Measurements from ENCODE around the gene ZFP30. TPM values are rescaled to one million over a fixed set of nuclear protein-coding genes. Genes with fewer than 3 reads are reported as not detected.
"Not testable (repeated sequence)": the region's sequence is repeated elsewhere in the genome, so short reads cannot be mapped to it uniquely, and the experiment has no call there.

ZFP30 gene
- total and polyA plus RNA-seq, 2 experiments from 2014 or later, result 4.3 to 19.3 TPM

DNA sequence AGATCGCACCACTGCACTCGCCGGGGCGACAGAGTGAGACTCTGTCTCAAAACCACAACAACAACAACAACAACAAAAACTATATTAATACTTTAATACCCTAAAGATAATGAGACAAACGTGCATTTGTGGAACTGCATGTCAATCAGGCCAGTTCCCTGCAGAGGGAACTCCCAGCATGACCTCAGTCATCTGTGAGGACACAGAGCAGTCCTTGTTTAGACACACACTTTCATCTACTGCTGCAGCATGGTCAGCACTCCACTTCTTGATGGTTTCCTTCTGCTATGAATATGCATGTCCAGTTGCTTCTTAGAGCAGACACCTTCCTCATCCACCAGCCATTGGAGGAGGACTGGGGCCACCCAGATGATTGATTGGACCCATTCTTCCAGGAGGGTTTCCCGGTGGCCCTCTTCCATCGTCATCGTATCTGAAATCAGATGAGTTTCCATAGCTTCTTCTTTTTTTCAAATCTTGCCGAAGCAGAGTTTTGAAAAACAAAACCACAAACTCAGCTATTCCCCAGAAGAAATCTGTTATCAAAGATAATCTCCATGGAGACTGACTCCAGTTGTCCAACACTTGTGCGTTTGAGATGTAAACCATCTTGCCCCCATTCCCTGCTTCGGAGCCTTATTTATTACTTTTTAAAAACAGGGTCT lies 37.8 kb upstream of the ZFP30 start:
- Histone ChIP-seq H3K36me3 (ENCODE audit: low read depth) (0 out of 2 replicates have a peak, but pooled peaks cover 6% of the 10 kb centered on the region), H3F3A (ENCODE audit: insufficient read depth) (no peaks in the 10 kb centered on the region), H3K4me3 (no peak overlapping the region), H4K20me1 (ENCODE audit: insufficient read depth) (no peaks in the 10 kb centered on the region), H3K9me2 (ENCODE audit: insufficient read depth) (no peaks in the 10 kb centered on the region), H3K27ac (no peak overlapping the region), H3K4me1 (ENCODE audit: insufficient read depth) (no peaks in the 10 kb centered on the region), H2AFZ (peak overlapping the region; percentile 92), H3K9me3 (ENCODE audit: low read depth) (no peaks in the 10 kb centered on the region), H3K4me2 (ENCODE audit: unreplicated experiment) (no peak overlapping the region), H3K9ac (no peak overlapping the region), H3K79me2 (ENCODE audit: insufficient read depth) (no peaks in the 10 kb centered on the region), H3K27me3 (replicated peaks; ENCODE audit: insufficient read depth) (no peaks in the 10 kb centered on the region)
- WGBS, 2 experiments (ENCODE audit: low coverage in 1 of 2, low lambda C conversion rate in 2 of 2, missing lambda C conversion rate in 2 of 2), result 61 to 62% methylated on average over 11 of the region's 11 CpGs
- in situ Hi-C loops (cut with MboI), result no loop called here
- peak; percentile 6 for DNase-seq
- no peak for TF ChIP-seq EZH2phosphoT487 (IDR thresholded peaks at IDR 0.05; ENCODE audit: insufficient read depth, low read depth)
- no peak for TF ChIP-seq EZH2 (IDR thresholded peaks at IDR 0.05; ENCODE audit: insufficient read depth, poor library complexity, severe bottlenecking)

- Histone ChIP-seq H3K4me1 (ENCODE audit: insufficient read depth) (no peaks in the 10 kb centered on the region), H3K27ac (peak overlapping the region; percentile 65), H2AFZ (peak overlapping the region; percentile 92), H4K20me1 (ENCODE audit: insufficient read depth) (no peaks in the 10 kb centered on the region), H3K4me3 (peak overlapping the region; percentile 83), H3K9me3 (ENCODE audit: low read depth) (no peaks in the 10 kb centered on the region), H3K27me3 (replicated peaks; ENCODE audit: insufficient read depth) (no peaks in the 10 kb centered on the region), H3K9ac (peak overlapping the region; percentile 83), H3K4me2 (ENCODE audit: unreplicated experiment) (peak overlapping the region; percentile 88), H3F3A (ENCODE audit: insufficient read depth) (no peaks in the 10 kb centered on the region), H3K9me2 (ENCODE audit: insufficient read depth) (no peaks in the 10 kb centered on the region), H3K79me2 (ENCODE audit: insufficient read depth) (no peaks in the 10 kb centered on the region), H3K36me3 (ENCODE audit: low read depth) (no peaks in the 10 kb centered on the region)
- no peak for TF ChIP-seq EZH2phosphoT487 (IDR thresholded peaks at IDR 0.05; ENCODE audit: insufficient read depth, low read depth)
- no peak for TF ChIP-seq EZH2 (IDR thresholded peaks at IDR 0.05; ENCODE audit: insufficient read depth, poor library complexity, severe bottlenecking)
- DNase-seq, result peak; percentile 94
- WGBS, 2 experiments (ENCODE audit: low coverage in 1 of 2, low lambda C conversion rate in 2 of 2, missing lambda C conversion rate in 2 of 2), result 1 to 3% methylated on average over 47 to 48 of the region's 48 CpGs
- in situ Hi-C loops (cut with MboI), result no loop called here
Observed at GRCh38 chr19:37691881-37692504, 36.7 kb upstream of the ZFP30 start.

GRCh38 chr19:37683520-37683919 lies 28.3 kb upstream of the ZFP30 start:
- no peak overlapping the region for H2AFZ ChIP-seq
- no peak overlapping the region for H3K4me3 ChIP-seq
- no peaks in the 10 kb centered on the region for H3K4me1 ChIP-seq (ENCODE audit: insufficient read depth)
- DNase-seq, result no peak
- no peaks in the 10 kb centered on the region for H3K9me3 ChIP-seq (ENCODE audit: low read depth)
- TF ChIP-seq EZH2 (IDR thresholded peaks at IDR 0.05; ENCODE audit: insufficient read depth, poor library complexity, severe bottlenecking) (no peak), EZH2phosphoT487 (IDR thresholded peaks at IDR 0.05; ENCODE audit: insufficient read depth, low read depth) (no peak)
- no peaks in the 10 kb centered on the region for H3K79me2 ChIP-seq (ENCODE audit: insufficient read depth)
- in situ Hi-C loops (cut with MboI), result no loop called here
- no peaks in the 10 kb centered on the region for H4K20me1 ChIP-seq (ENCODE audit: insufficient read depth)
- H3K4me2 ChIP-seq (ENCODE audit: unreplicated experiment), result no peak overlapping the region
- no peaks in the 10 kb centered on the region for H3F3A ChIP-seq (ENCODE audit: insufficient read depth)
- H3K9ac ChIP-seq, result no peak overlapping the region
- 38 to 45% methylated on average over 3 of the region's 3 CpGs for WGBS, 2 experiments (ENCODE audit: low coverage in 1 of 2, low lambda C conversion rate in 2 of 2, missing lambda C conversion rate in 2 of 2)
- H3K9me2 ChIP-seq (ENCODE audit: insufficient read depth), result no peaks in the 10 kb centered on the region
- H3K27me3 ChIP-seq (replicated peaks; ENCODE audit: insufficient read depth), result no peaks in the 10 kb centered on the region
- no peaks in the 10 kb centered on the region for H3K36me3 ChIP-seq (ENCODE audit: low read depth)
- H3K27ac ChIP-seq, result no peak overlapping the region

DNA sequence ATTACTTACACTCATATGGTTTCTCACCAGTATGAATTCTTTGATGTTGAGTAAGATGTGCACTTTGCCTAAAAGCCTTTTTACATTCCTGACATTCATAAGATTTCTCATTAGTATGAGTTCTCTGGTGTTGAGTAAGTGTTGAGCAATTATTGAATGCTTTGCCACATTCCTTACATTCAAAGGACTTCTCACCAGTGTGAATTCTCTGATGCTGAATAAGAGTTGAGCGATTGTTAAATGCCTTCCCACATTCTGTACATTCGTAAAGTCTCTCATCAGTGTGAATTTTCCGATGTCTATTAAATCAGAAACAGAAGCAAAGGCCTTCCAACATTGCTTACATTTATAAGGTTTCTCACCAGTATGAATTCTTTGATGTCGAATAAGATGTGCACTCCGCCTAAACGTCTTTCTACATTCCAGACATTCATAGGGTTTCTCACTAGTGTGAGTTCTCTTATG lies 14.2 kb upstream of the ZFP30 start:
- Histone ChIP-seq H3K4me1 (ENCODE audit: insufficient read depth) (no peaks in the 10 kb centered on the region), H3K4me3 (no peak overlapping the region), H3K9ac (no peak overlapping the region), H3F3A (ENCODE audit: insufficient read depth) (peaks cover 15% of the 10 kb centered on the region), H2AFZ (no peak overlapping the region), H3K9me3 (ENCODE audit: low read depth) (peaks cover 10% of the 10 kb centered on the region), H3K36me3 (ENCODE audit: low read depth) (no peaks in the 10 kb centered on the region), H3K79me2 (ENCODE audit: insufficient read depth) (no peaks in the 10 kb centered on the region), H4K20me1 (ENCODE audit: insufficient read depth) (no peaks in the 10 kb centered on the region), H3K4me2 (ENCODE audit: unreplicated experiment) (no peak overlapping the region), H3K9me2 (ENCODE audit: insufficient read depth) (no peaks in the 10 kb centered on the region), H3K27ac (no peak overlapping the region), H3K27me3 (replicated peaks; ENCODE audit: insufficient read depth) (no peaks in the 10 kb centered on the region)
- in situ Hi-C loops (cut with MboI), result no loop called here
- 71% methylated on average over 6 of the region's 6 CpGs for WGBS, 2 experiments (ENCODE audit: low coverage in 1 of 2, low lambda C conversion rate in 2 of 2, missing lambda C conversion rate in 2 of 2)
- DNase-seq, result no peak
- TF ChIP-seq EZH2phosphoT487 (IDR thresholded peaks at IDR 0.05; ENCODE audit: insufficient read depth, low read depth) (no peak), EZH2 (IDR thresholded peaks at IDR 0.05; ENCODE audit: insufficient read depth, poor library complexity, severe bottlenecking) (no peak)

DNA sequence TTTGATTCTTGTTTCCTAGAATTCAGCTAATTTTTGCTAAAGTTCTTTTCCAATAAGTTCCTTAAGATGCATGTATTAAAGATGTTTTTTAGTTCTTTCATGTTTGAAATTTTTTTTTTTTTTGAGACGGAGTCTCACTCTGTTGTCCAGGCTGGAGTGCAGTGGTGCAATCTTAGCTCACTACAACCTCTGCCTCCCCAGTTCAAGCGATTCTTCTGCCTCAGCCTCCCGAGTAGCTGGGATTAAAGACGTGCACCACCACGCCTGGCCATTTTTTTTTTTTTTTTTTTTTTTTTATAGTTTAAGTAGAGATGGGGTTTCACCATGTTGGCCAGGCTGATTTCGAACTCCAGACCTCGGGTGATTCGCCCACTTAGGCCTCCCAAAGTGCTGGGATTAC lies 1.9 kb upstream of the ZFP30 start:
- Histone ChIP-seq H3K79me2 (ENCODE audit: insufficient read depth) (peaks cover 28% of the 10 kb centered on the region), H3K4me1 (ENCODE audit: insufficient read depth) (peaks cover 13% of the 10 kb centered on the region), H3F3A (ENCODE audit: insufficient read depth) (peaks cover 15% of the 10 kb centered on the region)
- H4K20me1 ChIP-seq (ENCODE audit: insufficient read depth); H3K9me3 ChIP-seq (ENCODE audit: low read depth); in situ Hi-C loops (cut with MboI); H3K27me3 ChIP-seq (replicated peaks; ENCODE audit: insufficient read depth); H3K4me3 ChIP-seq; H3K9me2 ChIP-seq (ENCODE audit: insufficient read depth); H3K27ac ChIP-seq; DNase-seq; H3K4me2 ChIP-seq (ENCODE audit: unreplicated experiment); H3K36me3 ChIP-seq (ENCODE audit: low read depth); H3K9ac ChIP-seq; H2AFZ ChIP-seq: not testable (repeated sequence)
- 90% methylated on average over 8 of the region's 8 CpGs for WGBS, 2 experiments (ENCODE audit: low coverage in 1 of 2, low lambda C conversion rate in 2 of 2, missing lambda C conversion rate in 2 of 2)

Measured in GM23248 (cell line).